ENCODE results near the gene HMGCS1. TPM values are rescaled to one million over a fixed set of nuclear protein-coding genes. Genes with fewer than 3 reads are reported as not detected.
A peak's percentile ranks its signal among the peaks of the same experiment; 100 is the strongest.

The HMGCS1 gene
- total RNA-seq, 2 experiments from 2014 or later: 43.3 to 52.7 TPM

GRCh38 chr5:43304525-43304924 is 8.7 kb downstream of the HMGCS1 start:
- no peak overlapping the region for H3K27ac Mint-ChIP-seq
- Histone ChIP-seq H3K4me3 (ENCODE audit: low read length) (no peak overlapping the region), H3K27ac (ENCODE audit: low read depth in 1 of 2, low read length in 2 of 2) (no peak overlapping the region), H3K27me3 (ENCODE audit: control insufficient read depth in 1 of 2, insufficient read depth in 2 of 2, low read length in 2 of 2) (no peaks in the 10 kb centered on the region), H3K4me1 (ENCODE audit: insufficient read depth, low read length) (peaks cover 7% of the 10 kb centered on the region), H3K9me3 (ENCODE audit: control insufficient read depth in 1 of 2, insufficient read depth in 1 of 2, low read length in 2 of 2) (no peaks in the 10 kb centered on the region), H3K36me3 (ENCODE audit: insufficient read depth, low read length) (peaks cover 8% of the 10 kb centered on the region)
- H3K4me3 Mint-ChIP-seq: no peak overlapping the region
- CTCF ChIA-PET: no interaction called here
- no peaks in the 10 kb centered on the region for H3K27me3 Mint-ChIP-seq
- no peaks in the 10 kb centered on the region for H3K9me3 Mint-ChIP-seq
- peak in 1 of 14 experiments; percentile 49 for DNase-seq
- H3K4me1 Mint-ChIP-seq (ENCODE audit: low read depth): peaks cover 47% of the 10 kb centered on the region
- peaks cover 31% of the 10 kb centered on the region for H3K36me3 Mint-ChIP-seq (ENCODE audit: low read depth)
- intact Hi-C loops (cut with DNase I, micrococcal nuclease): no loop called here
- no peak for ATAC-seq (ENCODE audit: poor library complexity)
- TF ChIP-seq CTCF (IDR thresholded peaks at IDR 0.05): no peak
- POLR2A ChIA-PET: interaction anchor here (1.2 to 1.8 kb wide), 2 partner anchors 9 to 180 kb away, joined by 5 to 6 read pairs; partner anchors contain the start of genes HMGCS1 and TMEM267

- H3K4me3 ChIP-seq (ENCODE audit: low read length): no peak overlapping the region
- no peaks in the 10 kb centered on the region for H3K27me3 ChIP-seq (ENCODE audit: control insufficient read depth in 1 of 2, insufficient read depth in 2 of 2, low read length in 2 of 2)
- Mint-ChIP-seq H3K4me3 (no peak overlapping the region), H3K36me3 (ENCODE audit: low read depth) (peaks cover 40% of the 10 kb centered on the region), H3K27ac (no peak overlapping the region), H3K4me1 (ENCODE audit: low read depth) (peaks cover 52% of the 10 kb centered on the region), H3K27me3 (no peaks in the 10 kb centered on the region), H3K9me3 (no peaks in the 10 kb centered on the region)
- CTCF ChIA-PET: no interaction called here
- TF ChIP-seq CTCF (IDR thresholded peaks at IDR 0.05): no peak
- no peak overlapping the region for H3K27ac ChIP-seq (ENCODE audit: low read depth in 1 of 2, low read length in 2 of 2)
- POLR2A ChIA-PET: interaction anchor here (0.8 to 1.8 kb wide), 3 partner anchors 10 to 182 kb away, joined by 6 to 8 read pairs (median 6); partner anchors contain the start of genes HMGCS1, TMEM267 and ZNF131
- peaks cover 14% of the 10 kb centered on the region for H3K36me3 ChIP-seq (ENCODE audit: insufficient read depth, low read length)
- no peak for DNase-seq
- no peak for ATAC-seq (ENCODE audit: poor library complexity)
- peaks cover 7% of the 10 kb centered on the region for H3K4me1 ChIP-seq (ENCODE audit: insufficient read depth, low read length)
- no peaks in the 10 kb centered on the region for H3K9me3 ChIP-seq (ENCODE audit: control insufficient read depth in 1 of 2, insufficient read depth in 1 of 2, low read length in 2 of 2)
- intact Hi-C loops (cut with DNase I, micrococcal nuclease): no loop called here
These were observed 10.0 kb downstream of the HMGCS1 start for GRCh38 chr5:43303242-43303641.

DNA sequence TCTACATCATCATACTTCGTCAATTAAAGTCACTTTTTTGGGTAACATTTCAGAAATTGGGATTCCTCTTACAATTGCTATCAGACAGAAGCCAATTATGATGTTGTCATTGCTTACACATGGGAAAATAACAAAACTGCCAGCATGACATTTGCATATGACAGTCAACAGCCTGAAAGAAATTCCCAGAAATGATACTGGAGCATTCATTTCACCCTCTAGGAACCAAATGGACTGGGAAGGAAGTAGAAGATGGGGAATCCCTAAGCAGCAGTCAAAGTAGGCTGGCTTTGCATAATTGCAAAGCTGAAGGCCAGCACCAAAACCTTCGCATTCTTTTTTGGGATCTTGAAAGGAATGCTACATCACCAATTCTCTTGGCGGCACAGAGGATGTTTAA is 10.7 kb downstream of the HMGCS1 start:
- ATAC-seq (ENCODE audit: poor library complexity) (no peak), DNase-seq (no peak)
- peaks cover 46% of the 10 kb centered on the region for H3K36me3 Mint-ChIP-seq (ENCODE audit: low read depth)
- ChIA-PET CTCF (no interaction called here), POLR2A (no interaction called here)
- no peaks in the 10 kb centered on the region for H3K9me3 ChIP-seq (ENCODE audit: control insufficient read depth in 1 of 2, insufficient read depth in 1 of 2, low read length in 2 of 2)
- no peaks in the 10 kb centered on the region for H3K27me3 ChIP-seq (ENCODE audit: control insufficient read depth in 1 of 2, insufficient read depth in 2 of 2, low read length in 2 of 2)
- intact Hi-C loops (cut with DNase I, micrococcal nuclease): no loop called here
- peaks cover 7% of the 10 kb centered on the region for H3K4me1 ChIP-seq (ENCODE audit: insufficient read depth, low read length)
- H3K4me1 Mint-ChIP-seq (ENCODE audit: low read depth): peaks cover 47% of the 10 kb centered on the region
- no peak overlapping the region for H3K4me3 Mint-ChIP-seq
- H3K27me3 Mint-ChIP-seq: no peaks in the 10 kb centered on the region
- H3K27ac Mint-ChIP-seq: no peak overlapping the region
- no peak overlapping the region for H3K27ac ChIP-seq (ENCODE audit: low read depth in 1 of 2, low read length in 2 of 2)
- no peak overlapping the region for H3K4me3 ChIP-seq (ENCODE audit: low read length)
- H3K9me3 Mint-ChIP-seq: no peaks in the 10 kb centered on the region
- TF ChIP-seq CTCF (IDR thresholded peaks at IDR 0.05): no peak
- peaks cover 20% of the 10 kb centered on the region for H3K36me3 ChIP-seq (ENCODE audit: insufficient read depth, low read length)
